ENCODE data around the gene SRGAP3.

SRGAP3 gene

GRCh38 chr3:9037144-9037711 lies 212.2 kb downstream of the SRGAP3 start:
- peak; percentile 51 for DNase-seq

- DNase-seq, result peak; percentile 11
These were observed 212.9 kb downstream of the SRGAP3 start for GRCh38 chr3:9036404-9037131.

- peak; percentile 5 for DNase-seq
These were observed 213.5 kb downstream of the SRGAP3 start for GRCh38 chr3:9035961-9036360.

GRCh38 chr3:9035473-9035872 lies 214.0 kb downstream of the SRGAP3 start:
- DNase-seq, result peak; percentile 27

GRCh38 chr3:9033867-9034266 lies 215.6 kb downstream of the SRGAP3 start:
- DNase-seq, result no peak

GRCh38 chr3:9032231-9032777 lies 217.1 kb downstream of the SRGAP3 start:
- DNase-seq, result no peak

- no peak for DNase-seq
These were observed 219.4 kb downstream of the SRGAP3 start for GRCh38 chr3:9030034-9030433.

GRCh38 chr3:9028134-9028533 lies 221.3 kb downstream of the SRGAP3 start:
- DNase-seq, result no peak

- no peak for DNase-seq
These were observed 223.0 kb downstream of the SRGAP3 start for GRCh38 chr3:9026320-9027045.

GRCh38 chr3:9024341-9024740 lies 225.1 kb downstream of the SRGAP3 start:
- no peak for DNase-seq

- no peak for DNase-seq
These were observed 226.2 kb downstream of the SRGAP3 start for GRCh38 chr3:9023226-9023590.

- DNase-seq, result no peak
These were observed 226.9 kb downstream of the SRGAP3 start for GRCh38 chr3:9022305-9023225.

- DNase-seq, result no peak
These were observed 228.0 kb downstream of the SRGAP3 start for GRCh38 chr3:9021271-9022009.

- no peak for DNase-seq
These were observed 229.0 kb downstream of the SRGAP3 start for GRCh38 chr3:9020426-9020825.

GRCh38 chr3:9019259-9019961 lies 230.0 kb downstream of the SRGAP3 start:
- DNase-seq, result no peak

- DNase-seq, result no peak
These were observed 234.2 kb downstream of the SRGAP3 start for GRCh38 chr3:9015250-9015649.

- DNase-seq, result no peak
These were observed 235.5 kb downstream of the SRGAP3 start for GRCh38 chr3:9013782-9014563.

- no peak for DNase-seq
These were observed 236.9 kb downstream of the SRGAP3 start for GRCh38 chr3:9012521-9012920.

GRCh38 chr3:9009976-9010545 lies 239.4 kb downstream of the SRGAP3 start:
- DNase-seq, result no peak

Measured in hematopoietic multipotent progenitor cell treated with erythropoietin and hydrocortisone succinate and interleukin-3 and kit ligand, for 4 days (in vitro differentiated cells).